ENCODE data around the gene NR1H2.
A peak's percentile ranks its signal among the peaks of the same experiment; 100 is the strongest.
"Not testable (repeated sequence)": the region's sequence is repeated elsewhere in the genome, so short reads cannot be mapped to it uniquely, and the experiment has no call there.

NR1H2 gene

DNA sequence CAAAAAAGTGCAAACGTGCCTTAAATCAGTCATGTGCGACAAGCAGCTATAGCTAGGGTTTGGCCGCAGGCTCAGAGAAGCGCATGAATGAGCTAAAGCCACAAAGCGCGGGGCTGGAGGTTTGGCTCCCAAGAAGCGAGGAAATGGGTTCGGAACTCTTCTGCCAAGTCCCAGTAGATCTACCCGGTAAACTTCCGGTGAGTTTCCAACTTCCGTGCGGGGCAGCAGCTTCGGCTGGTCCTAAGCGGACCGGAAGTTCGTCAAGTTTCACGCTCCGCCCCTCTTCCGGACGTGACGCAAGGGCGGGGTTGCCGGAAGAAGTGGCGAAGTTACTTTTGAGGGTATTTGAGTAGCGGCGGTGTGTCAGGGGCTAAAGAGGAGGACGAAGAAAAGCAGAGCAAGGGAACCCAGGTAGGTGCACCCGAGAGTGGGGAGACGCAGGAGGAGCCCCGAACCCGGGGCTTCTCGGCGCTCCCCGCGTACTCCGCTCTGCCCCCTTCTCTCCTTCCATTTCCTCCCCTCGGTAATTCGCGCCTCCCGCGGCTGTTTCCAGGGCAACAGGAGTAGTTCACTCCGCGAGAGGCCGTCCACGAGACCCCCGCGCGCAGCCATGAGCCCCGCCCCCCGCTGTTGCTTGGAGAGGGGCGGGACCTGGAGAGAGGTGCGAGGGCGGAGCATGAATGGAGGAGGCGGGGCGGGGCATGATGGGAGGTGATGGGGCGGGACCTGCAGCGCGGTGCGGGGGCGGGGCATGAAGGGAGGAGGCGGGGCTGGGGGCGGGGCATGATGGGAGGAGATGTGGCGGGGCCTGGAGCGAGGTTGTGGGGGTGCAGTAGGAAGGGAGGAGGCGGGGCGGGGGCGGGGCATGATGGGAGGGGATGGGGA, at the start of gene NR1H2:
Gene NR1H2, plus strand, starts transcription at position 292 of the 885 bp plus-strand sequence. CDS start 1,149 bp downstream, outside the sequence.
- in situ Hi-C loops (cut with MboI; ENCODE audit: low sequenced_read_pairs, unreplicated experiment), result no loop called here
- TF ChIP-seq, protein P1, sequence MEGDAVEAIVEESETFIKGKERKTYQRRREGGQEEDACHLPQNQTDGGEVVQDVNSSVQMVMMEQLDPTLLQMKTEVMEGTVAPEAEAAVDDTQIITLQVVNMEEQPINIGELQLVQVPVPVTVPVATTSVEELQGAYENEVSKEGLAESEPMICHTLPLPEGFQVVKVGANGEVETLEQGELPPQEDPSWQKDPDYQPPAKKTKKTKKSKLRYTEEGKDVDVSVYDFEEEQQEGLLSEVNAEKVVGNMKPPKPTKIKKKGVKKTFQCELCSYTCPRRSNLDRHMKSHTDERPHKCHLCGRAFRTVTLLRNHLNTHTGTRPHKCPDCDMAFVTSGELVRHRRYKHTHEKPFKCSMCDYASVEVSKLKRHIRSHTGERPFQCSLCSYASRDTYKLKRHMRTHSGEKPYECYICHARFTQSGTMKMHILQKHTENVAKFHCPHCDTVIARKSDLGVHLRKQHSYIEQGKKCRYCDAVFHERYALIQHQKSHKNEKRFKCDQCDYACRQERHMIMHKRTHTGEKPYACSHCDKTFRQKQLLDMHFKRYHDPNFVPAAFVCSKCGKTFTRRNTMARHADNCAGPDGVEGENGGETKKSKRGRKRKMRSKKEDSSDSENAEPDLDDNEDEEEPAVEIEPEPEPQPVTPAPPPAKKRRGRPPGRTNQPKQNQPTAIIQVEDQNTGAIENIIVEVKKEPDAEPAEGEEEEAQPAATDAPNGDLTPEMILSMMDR (IDR thresholded peaks at IDR 0.05; ENCODE audit: borderline replicate concordance, control extremely low read depth, extremely low read depth, insufficient read depth, missing control alignments), result no peak
- peak; percentile 92 for DNase-seq (ENCODE audit: low spot score)

DNA sequence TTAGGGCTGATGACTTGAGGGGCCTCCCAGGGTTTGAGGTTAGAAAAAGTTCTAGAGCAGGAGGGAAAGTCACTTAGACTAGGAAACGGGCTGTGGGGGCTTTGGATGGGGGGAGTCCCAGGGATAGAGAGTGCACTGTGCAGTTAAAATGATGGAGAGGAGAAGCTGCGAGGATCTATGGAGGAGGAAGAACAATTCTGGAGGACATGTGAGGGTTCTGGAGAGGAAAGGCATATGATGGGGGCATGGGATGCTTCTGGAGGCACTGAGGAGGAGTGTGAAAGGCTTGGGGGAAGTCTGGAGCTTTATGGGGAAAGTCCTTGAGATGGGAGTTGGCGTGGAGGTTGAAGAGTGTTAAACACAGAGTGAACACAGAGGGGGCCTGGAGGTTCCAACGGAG, 49.2 kb upstream of the NR1H2 start:
- TF ChIP-seq, protein P1 (IDR thresholded peaks at IDR 0.05; ENCODE audit: borderline replicate concordance, control extremely low read depth, extremely low read depth, insufficient read depth, missing control alignments), result no peak
- no peak for DNase-seq (ENCODE audit: low spot score)
- in situ Hi-C loops (cut with MboI; ENCODE audit: low sequenced_read_pairs, unreplicated experiment), result no loop called here

DNA sequence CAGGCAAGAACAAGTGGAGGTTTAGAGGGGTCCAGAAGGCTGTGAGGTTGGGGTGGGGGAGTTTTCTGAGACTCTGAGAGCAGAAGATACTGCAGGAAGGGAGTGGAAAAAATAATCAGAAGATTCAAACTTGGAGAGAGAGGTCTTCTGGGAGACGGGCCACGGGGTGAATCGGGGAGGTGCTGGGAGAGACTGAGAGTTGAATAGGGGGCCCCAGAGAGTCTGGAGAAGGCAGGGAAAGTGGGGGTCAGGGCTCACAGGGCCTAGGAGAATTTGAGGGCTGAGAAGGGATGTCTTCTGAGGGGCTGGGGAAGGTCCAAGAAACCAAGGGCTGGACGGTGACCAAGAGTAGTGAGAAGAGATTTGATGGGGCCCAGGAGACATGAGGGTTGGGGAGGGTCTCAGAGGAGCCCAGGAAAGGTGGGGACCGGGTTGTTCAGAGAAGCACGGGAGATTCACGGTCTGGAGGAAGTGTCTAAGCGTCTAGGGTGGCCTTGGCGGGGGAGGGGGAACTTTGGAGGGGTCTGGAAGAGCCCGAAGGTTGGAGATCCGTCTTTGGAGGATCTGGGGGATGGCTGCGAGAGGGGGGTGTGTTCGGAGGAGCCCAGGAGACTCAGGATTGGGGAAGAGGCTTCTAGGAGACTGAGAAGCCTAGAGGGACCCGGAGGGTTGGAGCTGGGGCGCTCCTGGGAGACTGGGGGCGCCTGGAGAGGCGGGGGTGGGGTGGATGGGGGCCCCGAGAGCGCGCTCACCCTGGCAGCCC, 48.6 kb upstream of the NR1H2 start:
- no peak for DNase-seq (ENCODE audit: low spot score)
- TF ChIP-seq, protein P1 (IDR thresholded peaks at IDR 0.05; ENCODE audit: borderline replicate concordance, control extremely low read depth, extremely low read depth, insufficient read depth, missing control alignments), result no peak
- in situ Hi-C loops (cut with MboI; ENCODE audit: low sequenced_read_pairs, unreplicated experiment), result no loop called here

DNA sequence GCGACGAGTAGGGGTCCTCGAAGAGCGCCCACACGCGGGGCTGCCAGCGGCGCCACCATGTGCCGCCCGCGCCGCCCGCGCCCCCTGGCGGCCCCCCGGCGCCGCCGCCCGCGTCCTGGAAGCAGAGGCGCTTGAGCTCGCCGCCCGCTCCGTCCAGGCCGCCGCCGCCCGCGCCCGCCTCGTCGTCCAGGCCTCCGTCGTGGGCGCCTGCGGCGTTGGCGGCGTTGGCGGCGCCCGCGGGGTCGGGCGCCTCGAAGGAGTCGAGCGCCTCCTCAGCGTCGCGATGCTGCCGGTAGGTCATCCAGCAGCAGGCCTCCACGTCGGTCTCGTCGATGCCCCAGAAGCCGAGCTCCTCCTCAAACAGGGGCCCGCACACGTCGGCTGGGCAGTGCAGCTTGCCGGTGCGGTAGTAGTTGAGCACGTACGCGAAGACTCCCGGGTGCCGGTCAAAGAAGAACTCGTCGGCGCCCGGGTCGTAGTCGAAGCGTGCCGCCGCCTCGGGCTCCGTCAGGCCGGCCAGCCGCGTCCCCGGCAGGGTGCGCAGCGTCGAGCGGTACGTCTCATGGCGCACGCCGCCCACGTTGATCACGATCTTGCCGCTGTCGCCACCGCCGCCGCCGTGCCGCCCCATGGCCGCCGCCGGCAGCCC, 47.9 kb upstream of the NR1H2 start:
- peak; percentile 51 for DNase-seq (ENCODE audit: low spot score)
- in situ Hi-C loops (cut with MboI; ENCODE audit: low sequenced_read_pairs, unreplicated experiment), result no loop called here
- TF ChIP-seq, protein P1 (IDR thresholded peaks at IDR 0.05; ENCODE audit: borderline replicate concordance, control extremely low read depth, extremely low read depth, insufficient read depth, missing control alignments), result peak; percentile 68

DNA sequence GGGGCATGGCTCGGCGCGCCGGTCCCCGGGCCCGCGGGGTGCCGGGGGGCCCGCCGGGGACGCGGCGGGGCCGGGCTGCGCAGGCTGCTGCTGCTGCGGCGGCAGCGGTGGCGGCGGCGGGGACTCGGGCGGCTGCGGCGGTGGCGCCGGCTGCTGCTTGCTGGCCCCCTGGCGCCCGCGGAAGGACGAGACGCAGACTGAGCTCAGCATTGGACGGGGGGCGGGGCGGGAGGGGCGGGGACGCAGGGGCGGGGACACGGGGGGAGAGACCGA, 47.4 kb upstream of the NR1H2 start:
- TF ChIP-seq, protein P1 (IDR thresholded peaks at IDR 0.05; ENCODE audit: borderline replicate concordance, control extremely low read depth, extremely low read depth, insufficient read depth, missing control alignments), result peak; percentile 37
- in situ Hi-C loops (cut with MboI; ENCODE audit: low sequenced_read_pairs, unreplicated experiment), result no loop called here
- DNase-seq (ENCODE audit: low spot score), result no peak

DNA sequence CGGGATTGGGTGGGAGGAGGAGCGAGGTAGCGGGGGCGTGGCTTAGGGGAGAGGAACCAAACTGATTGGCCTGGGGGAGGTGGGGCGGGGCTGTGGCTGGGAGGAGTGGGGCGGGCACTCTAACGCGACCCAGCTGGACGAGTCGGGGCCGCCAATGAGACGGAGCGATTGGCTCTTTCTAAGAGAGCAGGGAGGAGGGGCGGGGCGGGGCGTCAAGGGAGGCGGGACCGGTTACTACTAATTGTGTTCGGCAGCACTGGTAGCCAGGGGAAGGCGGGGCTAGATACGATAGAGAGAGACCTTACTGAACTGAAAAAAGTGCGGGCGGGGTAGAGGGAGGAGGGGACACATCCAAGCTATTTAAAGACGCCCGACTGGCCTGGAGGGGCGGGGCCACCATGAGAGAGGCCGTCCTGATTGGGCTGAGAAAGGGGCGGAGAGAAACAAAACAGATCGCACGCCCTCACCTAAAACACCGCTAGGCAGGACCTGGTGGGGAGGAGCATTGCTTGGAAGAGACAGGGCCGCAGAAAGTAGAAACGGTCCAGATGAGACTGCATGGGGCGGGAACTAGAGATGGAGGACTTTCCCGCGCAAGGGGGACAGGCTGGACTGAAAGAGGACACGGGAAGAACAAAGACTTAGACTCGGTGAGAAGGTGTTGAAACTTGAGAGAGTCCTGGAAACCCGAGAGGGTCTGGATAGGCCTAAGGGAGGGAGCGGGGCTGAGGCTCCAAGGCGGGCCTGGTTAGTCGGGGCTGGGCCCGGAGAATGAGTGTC, 46.9 kb upstream of the NR1H2 start, which contains the start of gene KCNC3:
Gene KCNC3, minus strand, starts transcription at position 232 of the 780 bp plus-strand sequence. CDS start 295 bp downstream, outside the sequence.
- TF ChIP-seq, protein P1 (IDR thresholded peaks at IDR 0.05; ENCODE audit: borderline replicate concordance, control extremely low read depth, extremely low read depth, insufficient read depth, missing control alignments), result no peak
- DNase-seq (ENCODE audit: low spot score), result peak; percentile 99
- in situ Hi-C loops (cut with MboI; ENCODE audit: low sequenced_read_pairs, unreplicated experiment), result no loop called here

DNA sequence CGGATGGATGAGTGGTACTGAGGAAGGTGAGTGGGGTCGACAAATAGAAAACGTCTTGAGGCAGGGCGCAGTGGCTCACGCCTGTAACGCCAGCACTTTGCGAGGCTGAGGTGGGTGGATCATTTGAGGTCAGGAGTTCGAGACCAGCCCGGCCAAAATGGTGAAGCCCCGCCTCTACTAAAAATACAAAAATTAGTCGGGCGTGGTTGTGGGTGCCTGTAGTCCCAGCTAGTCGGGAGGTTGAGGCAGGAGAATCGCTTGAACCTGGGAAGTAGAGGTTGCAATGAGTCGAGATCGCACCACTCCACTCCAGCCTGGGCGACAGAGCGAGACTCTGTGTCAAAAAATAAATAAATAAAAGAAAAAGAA, 46.3 kb upstream of the NR1H2 start:
- in situ Hi-C loops (cut with MboI; ENCODE audit: low sequenced_read_pairs, unreplicated experiment); DNase-seq (ENCODE audit: low spot score): not testable (repeated sequence)

All from GM13976 (cell line).